HepG2 (cell line): ENCODE results near the gene VPS54. TPM values are rescaled to one million over a fixed set of nuclear protein-coding genes. Genes with fewer than 3 reads are reported as not detected.

Experiments used
- ATAC-seq: fragments of 200-7000 bp; cut with Tn5 transposase; 3 replicates; pipeline ENCODE4 v1.9.1; 2020; ENCODE audit warnings: mild to moderate bottlenecking, moderate library complexity
- BruUV-seq: library from RNA; stranded (reverse); fragments of 400-500 nt; replicated peaks from 2 replicates; lab custom pipeline; 2021; lab: Mats Ljungman, UMichigan
- CTCF ChIA-PET: fragments of 300-600 bp; formaldehyde crosslinking; extraction: SDS; loops from one replicate; lab custom pipeline; 2021; ENCODE audit warnings: low total read pairs, inconsistent platforms, low intra/inter-chr PET ratio; lab: Yijun Ruan, JAX
- POLR2A ChIA-PET: fragments of 350-600 bp; sonication (Branson Sonifier 250); formaldehyde crosslinking; loops from one replicate; lab custom pipeline; 2020; ENCODE audit warnings: antibody characterized with exemption, inconsistent platforms; lab: Yijun Ruan, JAX
- DNase-seq: peaks from one replicate; pipeline ENCODE4 v3.0.0-alpha.2; 2015; ENCODE audit warnings: low spot score
- FAIRE-seq: peaks from 3 replicates; lab custom pipeline; 2011; peaks lifted over from hg19 to GRCh38; lab: Jason Lieb, UNC
- H2AFZ ChIP-seq: one replicate; pipeline ENCODE4 v1.6.1; 2011; ENCODE audit warnings: low read length, inconsistent platforms
- H3K27ac ChIP-seq: fragments of 300-600 bp; 3 replicates; pipeline ENCODE4 v1.8.0; 2011; ENCODE audit warnings: mixed run types, mild to moderate bottlenecking, mixed read lengths, low read length, inconsistent platforms; ENCODE audit not compliant: insufficient read depth; ENCODE audit errors: extremely low read length
- H3K27me3 ChIP-seq, 2 experiments: fragments of 200-600 bp in 1 of 2; 2 replicates in 1 of 2; 3 replicates in 1 of 2; pipeline versions ENCODE4 v1.6.0 to v1.8.0; 2011; ENCODE audit warnings: low read length in 2 of 2, mild to moderate bottlenecking in 2 of 2, moderate library complexity in 2 of 2, inconsistent platforms in 1 of 2; ENCODE audit not compliant: insufficient read depth in 2 of 2, control insufficient read depth in 1 of 2
- H3K36me3 ChIP-seq, 2 experiments: fragments of 200-600 bp in 1 of 2; replicated peaks in 1 of 2; 2 replicates in 1 of 2; 3 replicates in 1 of 2; pipeline versions ENCODE4 v1.5.1 to v1.8.0; 2011; ENCODE audit warnings: low read length in 2 of 2, inconsistent platforms in 1 of 2; ENCODE audit not compliant: insufficient read depth in 2 of 2, control insufficient read depth in 1 of 2
- H3K4me1 ChIP-seq: 2 replicates; pipeline ENCODE4 v1.5.1; 2012; ENCODE audit warnings: low read length, inconsistent platforms; ENCODE audit not compliant: insufficient read depth
- H3K4me2 ChIP-seq: 2 replicates; pipeline ENCODE4 v1.6.0; 2011; ENCODE audit warnings: low read depth, low read length, inconsistent platforms
- H3K4me3 ChIP-seq, 3 experiments: fragments of 200-600 bp in 1 of 3; sonication (generic), shearing (Covaris generic) in 1 of 3; replicated peaks in 1 of 3; 2 replicates each; pipeline ENCODE4 v1.5.1; 2011 to 2016; ENCODE audit warnings: low read length in 3 of 3, inconsistent platforms in 2 of 3, low read depth in 2 of 3, mild to moderate bottlenecking in 2 of 3, control low read depth in 1 of 3, mixed read lengths in 1 of 3; ENCODE audit not compliant: insufficient read depth in 1 of 3
- H3K79me2 ChIP-seq: one replicate; pipeline ENCODE4 v1.6.1; 2011; ENCODE audit warnings: low read length, inconsistent platforms; ENCODE audit not compliant: insufficient read depth
- H3K9ac ChIP-seq: 2 replicates; pipeline ENCODE4 v1.6.0; 2011; ENCODE audit warnings: mild to moderate bottlenecking, low read depth, low read length, inconsistent platforms; ENCODE audit not compliant: insufficient read depth
- H3K9me3 ChIP-seq: 2 replicates; pipeline ENCODE4 v1.5.1; 2012; ENCODE audit warnings: mild to moderate bottlenecking, low read length
- H4K20me1 ChIP-seq: 2 replicates; pipeline ENCODE4 v1.6.0; 2011; ENCODE audit warnings: inconsistent platforms, mild to moderate bottlenecking, low read length, moderate library complexity; ENCODE audit not compliant: insufficient read depth
- GATAD1 ChIP-seq: IDR thresholded peaks from 2 replicates; pipeline ENCODE4 v1.6.1; 2016; ENCODE audit warnings: missing genetic modification reagents, missing compliant biosample characterization
- HMGA1 ChIP-seq: sonication (generic); formaldehyde crosslinking; conservative IDR thresholded peaks from 2 replicates; pipeline ENCODE4 v1.4.0; 2020; ENCODE audit warnings: missing genetic modification reagents
- KAT2B ChIP-seq: fragments of 150-350 bp; IDR thresholded peaks from 2 replicates; pipeline ENCODE4 v1.6.1; 2014; ENCODE audit warnings: low read depth, low read length, borderline replicate concordance
- KIAA2018 ChIP-seq: sonication (generic); formaldehyde crosslinking; IDR thresholded peaks from 2 replicates; pipeline ENCODE4 v1.5.0; 2020; ENCODE audit warnings: mild to moderate bottlenecking, missing genetic modification reagents, borderline replicate concordance
- PITX1 ChIP-seq: sonication (generic); formaldehyde crosslinking; IDR thresholded peaks from 2 replicates; pipeline ENCODE4 v1.5.1; 2020; ENCODE audit warnings: mild to moderate bottlenecking, missing genetic modification reagents
- RBM22 ChIP-seq: fragments of 200-400 bp; formaldehyde crosslinking; optimal IDR thresholded peaks from 2 replicates; pipeline ENCODE3; 2017; ENCODE audit warnings: mild to moderate bottlenecking, low read length, moderate library complexity
- SAP130 ChIP-seq: IDR thresholded peaks from 2 replicates; pipeline ENCODE4 v1.6.1; 2016; ENCODE audit warnings: low read depth
- TEF ChIP-seq: sonication (generic); formaldehyde crosslinking; IDR thresholded peaks from 2 replicates; pipeline ENCODE4 v1.5.0; 2020; ENCODE audit warnings: missing genetic modification reagents
- THAP11 ChIP-seq: IDR thresholded peaks from 2 replicates; pipeline ENCODE4 v1.6.1; 2016; ENCODE audit warnings: missing biosample characterization, missing genetic modification reagents
- ZBTB10 ChIP-seq: sonication (generic); formaldehyde crosslinking; IDR thresholded peaks from 2 replicates; pipeline ENCODE4 v1.4.0; 2020; ENCODE audit warnings: missing genetic modification reagents, borderline replicate concordance
- ZNF10 ChIP-seq: sonication (generic); formaldehyde crosslinking; IDR thresholded peaks from 2 replicates; pipeline ENCODE4 v1.4.0; 2020; ENCODE audit warnings: mild to moderate bottlenecking, low read depth, missing genetic modification reagents, borderline replicate concordance
- ZNF17 ChIP-seq: sonication (generic); formaldehyde crosslinking; IDR thresholded peaks from 2 replicates; pipeline ENCODE4 v1.5.0; 2020; ENCODE audit warnings: mild to moderate bottlenecking, missing genetic modification reagents
- ZNF709 ChIP-seq: sonication (generic); formaldehyde crosslinking; IDR thresholded peaks from 2 replicates; pipeline ENCODE4 v1.5.0; 2020; ENCODE audit warnings: mild to moderate bottlenecking, missing genetic modification reagents
- ZNF841 ChIP-seq: sonication (generic); formaldehyde crosslinking; IDR thresholded peaks from 2 replicates; pipeline ENCODE4 v1.8.1; 2023; ENCODE audit warnings: missing genetic modification reagents, borderline replicate concordance
- WGBS: methylation state at CpG from one replicate; pipeline ENCODE4 v1.1.6; 2017; ENCODE audit warnings: low lambda C conversion rate; 5-methylcytosine and 5-hydroxymethylcytosine counted together
- in situ Hi-C: cut with HindIII; loops from 2 replicates; pipeline ENCODE4 v1.10.0; 2017; ENCODE audit warnings: low pct_unique_long_range_greater_than_20kb; ENCODE audit not compliant: extremely low pct_ligation_motif_present
- intact Hi-C: fragments of 100-400 bp; cut with micrococcal nuclease; formaldehyde crosslinking; loops from one replicate; pipeline ENCODE4 v1.10.0; 2022; ENCODE audit not compliant: unreplicated experiment
- polyA plus RNA-seq, 8 experiments: library from polyadenylated mRNA; depleted of rRNA in 3 of 8; stranded (reverse) in 7 of 8; unstranded in 1 of 8; fragments of >200 nt; fragmentation: Illumina TruSeq in 4 of 8; extraction: Trizol in 4 of 8; gene quantifications; 2 replicates each; pipeline versions ENCODE4 v1.2.1 to v1.2.3, GENCODE V29; 2011 to 2016; ENCODE audit warnings: low read depth in 4 of 8, missing spikeins in 1 of 8, mixed read lengths in 1 of 8; ENCODE audit not compliant: insufficient read depth in 1 of 8
- total RNA-seq, 5 experiments: library from RNA; depleted of rRNA; stranded (reverse); fragments of >200 nt; fragmentation: Illumina TruSeq; extraction: Trizol; gene quantifications; 2 replicates each; pipeline ENCODE4 v1.2.3, GENCODE V29; 2016; ENCODE audit warnings: low read depth in 1 of 5

The VPS54 gene
- total and polyA plus RNA-seq, 2 of the 13 experiments (the other 11 are each of a cell fraction or from before 2014, with no cell fraction given): 64.7 to 77.5 TPM

- TF ChIP-seq ZBTB10 (CRISPR knock-in tag) (no peak), ZNF841 (CRISPR knock-in tag) (no peak), ZNF10 (no peak), KAT2B (no peak), THAP11 (CRISPR knock-in tag) (no peak)
- TF ChIP-seq, all 625 proteins: peak for 3
These were observed 125.1 kb downstream of the VPS54 start (continued) for GRCh38 chr2:63894167-63894566.

- Histone ChIP-seq H3K9ac (no peak overlapping the region), H3K4me2 (no peak overlapping the region), H3K9me3 (no peaks in the 10 kb centered on the region), H3K4me1 (peaks cover 14% of the 10 kb centered on the region), H2AFZ (no peak overlapping the region), H3K79me2 (no peaks in the 10 kb centered on the region), H3K4me3 (no peak overlapping the region), H3K27ac (no peak overlapping the region), H3K27me3 (no peaks in the 10 kb centered on the region), H3K36me3 (peaks cover 12 to 87% of the 10 kb centered on the region in 2 experiments), H4K20me1 (peaks cover 4% of the 10 kb centered on the region; the same call in 1 of the 2 replicates)
- no TSS peak for BruUV-seq
- intact Hi-C loops (no loop called here), in situ Hi-C loops (no loop called here)
- ATAC-seq: no peak
- FAIRE-seq: no peak
- ChIA-PET CTCF (no interaction called here), POLR2A (no interaction called here)
- DNase-seq: no peak
- WGBS: 93% methylated on average over 2 of the region's 2 CpGs
- TF ChIP-seq TEF (CRISPR knock-in tag) (no peak), GATAD1 (CRISPR knock-in tag) (no peak), KIAA2018 (CRISPR knock-in tag) (no peak), ZNF709 (CRISPR knock-in tag) (no peak), SAP130 (CRISPR knock-in tag) (no peak), ZNF17 (CRISPR knock-in tag) (no peak), RBM22 (peak; percentile 95), PITX1 (CRISPR knock-in tag) (no peak), HMGA1 (no peak)
These were observed 126.1 kb downstream of the VPS54 start for GRCh38 chr2:63893163-63893562.
